ENCODE data around the gene IPO13.

Gene IPO13

DNA sequence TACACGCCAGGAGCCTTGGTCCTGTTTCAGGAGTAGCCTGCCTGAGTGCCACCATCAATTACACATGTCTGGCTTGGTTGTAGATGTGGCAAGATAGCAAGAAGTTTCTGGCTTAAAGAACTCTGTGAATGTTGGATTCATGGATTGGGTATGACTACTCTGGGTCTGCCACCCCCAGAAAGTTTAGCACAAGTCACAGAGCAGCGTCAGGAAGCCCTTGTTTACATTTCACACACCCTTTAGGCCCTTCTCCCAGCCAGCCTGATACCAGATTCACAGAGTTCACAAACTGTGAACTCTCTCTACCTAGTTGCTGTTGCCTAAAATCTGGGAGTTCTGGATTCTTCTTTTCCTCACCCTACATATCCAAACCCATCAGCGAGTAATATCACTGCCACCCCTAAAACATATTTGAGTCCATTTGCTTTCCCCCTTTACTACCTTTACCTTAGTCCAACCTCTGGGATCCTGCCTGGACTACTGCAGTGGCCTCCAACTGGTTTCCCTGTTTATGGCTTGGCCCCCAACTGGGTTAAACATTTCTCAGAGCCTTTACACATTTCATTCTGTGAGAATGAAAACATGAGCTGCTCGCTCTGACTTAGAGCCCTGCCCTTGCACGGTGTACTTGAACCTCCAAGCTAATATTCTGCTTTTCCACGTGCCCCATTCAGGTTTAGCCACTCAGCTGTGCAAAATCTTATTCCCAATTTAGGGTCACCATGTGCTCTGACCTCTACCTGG lies 40.6 kb downstream of the IPO13 start:
- DNase-seq (ENCODE audit: low read depth) = no peak

DNA sequence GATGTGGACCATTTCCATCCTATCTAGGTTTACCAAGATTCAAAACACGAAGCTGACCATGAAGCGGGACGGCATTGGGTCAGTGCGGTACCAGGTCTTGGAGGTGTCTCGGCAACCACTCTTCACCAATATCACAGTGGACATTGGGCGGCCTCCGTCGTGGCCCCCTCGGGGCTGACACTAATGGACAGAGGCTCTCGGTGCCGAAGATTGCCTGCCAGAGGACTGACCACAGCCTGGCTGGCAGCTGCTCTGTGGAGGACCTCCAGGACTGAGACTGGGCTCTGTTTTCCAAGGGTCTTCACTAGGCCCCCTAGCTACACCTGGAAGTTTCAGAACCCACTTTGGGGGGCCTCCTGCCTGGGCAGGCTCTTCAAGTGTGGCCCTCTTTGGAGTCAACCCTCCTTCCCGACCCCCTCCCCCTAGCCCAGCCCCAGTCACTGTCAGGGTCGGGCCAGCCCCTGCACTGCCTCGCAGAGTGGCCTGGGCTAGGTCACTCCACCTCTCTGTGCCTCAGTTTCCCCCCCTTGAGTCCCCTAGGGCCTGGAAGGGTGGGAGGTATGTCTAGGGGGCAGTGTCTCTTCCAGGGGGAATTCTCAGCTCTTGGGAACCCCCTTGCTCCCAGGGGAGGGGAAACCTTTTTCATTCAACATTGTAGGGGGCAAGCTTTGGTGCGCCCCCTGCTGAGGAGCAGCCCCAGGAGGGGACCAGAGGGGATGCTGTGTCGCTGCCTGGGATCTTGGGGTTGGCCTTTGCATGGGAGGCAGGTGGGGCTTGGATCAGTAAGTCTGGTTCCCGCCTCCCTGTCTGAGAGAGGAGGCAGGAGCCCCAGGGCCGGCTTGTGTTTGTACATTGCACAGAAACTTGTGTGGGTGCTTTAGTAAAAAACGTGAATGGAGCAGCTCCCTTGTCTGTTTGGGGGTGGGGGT lies 43.8 kb downstream of the IPO13 start:
- no peak for DNase-seq (ENCODE audit: low read depth)

GRCh38 chr1:43991200-43991475 lies 44.4 kb downstream of the IPO13 start:
- DNase-seq (ENCODE audit: low read depth) = no peak

- peak; percentile 65 for DNase-seq (ENCODE audit: low read depth)
Measured at GRCh38 chr1:43991476-43992231, 44.9 kb downstream of the IPO13 start, which contains the start of gene CCDC24. Gene CCDC24 (plus strand): TSS chr1:43991599. CDS start chr1:43991879, 280 bp downstream.

DNA sequence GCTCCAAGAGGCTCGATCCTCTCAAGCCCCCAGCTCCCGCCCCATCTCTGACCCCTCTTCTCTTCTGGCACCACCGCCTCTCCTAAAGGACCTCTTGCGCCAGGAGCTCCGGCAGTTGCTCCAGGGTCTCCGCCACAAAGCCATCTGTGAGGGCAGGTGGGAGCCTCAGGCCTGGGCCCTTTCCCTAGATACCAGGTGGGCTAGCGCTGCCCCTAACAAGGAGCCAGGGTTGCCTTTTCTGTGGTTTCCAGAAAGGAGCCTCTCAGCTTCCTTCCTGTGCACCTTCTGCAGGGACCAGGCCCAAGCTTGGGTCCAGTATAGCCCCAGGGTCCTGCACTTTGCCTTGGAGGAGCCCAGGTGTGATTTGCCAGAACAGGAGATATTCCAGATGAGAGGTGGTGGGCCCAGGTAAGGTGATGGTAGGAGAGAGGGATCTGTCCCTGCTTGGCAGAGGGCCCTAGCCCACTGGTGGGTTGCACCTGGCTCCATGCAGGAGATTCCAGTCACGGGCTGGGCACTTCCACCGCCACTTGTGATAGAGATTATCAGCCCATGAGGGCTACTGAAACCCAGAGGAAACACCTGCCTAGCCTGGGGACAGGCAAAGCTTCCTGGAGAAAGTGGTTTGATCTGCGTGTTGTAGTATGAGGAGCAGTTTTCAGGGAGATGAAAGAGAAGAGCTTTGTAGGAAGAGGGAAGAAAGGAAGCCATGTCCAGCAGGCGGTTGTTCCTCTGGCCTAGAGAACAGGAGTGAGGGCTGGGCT lies 45.7 kb downstream of the IPO13 start:
- DNase-seq (ENCODE audit: low read depth) = no peak

- DNase-seq (ENCODE audit: low read depth) = no peak
Measured at GRCh38 chr1:43993206-43993914, 46.6 kb downstream of the IPO13 start.

- DNase-seq (ENCODE audit: low read depth) = no peak
Measured at GRCh38 chr1:43994071-43994470, 47.3 kb downstream of the IPO13 start.

DNA sequence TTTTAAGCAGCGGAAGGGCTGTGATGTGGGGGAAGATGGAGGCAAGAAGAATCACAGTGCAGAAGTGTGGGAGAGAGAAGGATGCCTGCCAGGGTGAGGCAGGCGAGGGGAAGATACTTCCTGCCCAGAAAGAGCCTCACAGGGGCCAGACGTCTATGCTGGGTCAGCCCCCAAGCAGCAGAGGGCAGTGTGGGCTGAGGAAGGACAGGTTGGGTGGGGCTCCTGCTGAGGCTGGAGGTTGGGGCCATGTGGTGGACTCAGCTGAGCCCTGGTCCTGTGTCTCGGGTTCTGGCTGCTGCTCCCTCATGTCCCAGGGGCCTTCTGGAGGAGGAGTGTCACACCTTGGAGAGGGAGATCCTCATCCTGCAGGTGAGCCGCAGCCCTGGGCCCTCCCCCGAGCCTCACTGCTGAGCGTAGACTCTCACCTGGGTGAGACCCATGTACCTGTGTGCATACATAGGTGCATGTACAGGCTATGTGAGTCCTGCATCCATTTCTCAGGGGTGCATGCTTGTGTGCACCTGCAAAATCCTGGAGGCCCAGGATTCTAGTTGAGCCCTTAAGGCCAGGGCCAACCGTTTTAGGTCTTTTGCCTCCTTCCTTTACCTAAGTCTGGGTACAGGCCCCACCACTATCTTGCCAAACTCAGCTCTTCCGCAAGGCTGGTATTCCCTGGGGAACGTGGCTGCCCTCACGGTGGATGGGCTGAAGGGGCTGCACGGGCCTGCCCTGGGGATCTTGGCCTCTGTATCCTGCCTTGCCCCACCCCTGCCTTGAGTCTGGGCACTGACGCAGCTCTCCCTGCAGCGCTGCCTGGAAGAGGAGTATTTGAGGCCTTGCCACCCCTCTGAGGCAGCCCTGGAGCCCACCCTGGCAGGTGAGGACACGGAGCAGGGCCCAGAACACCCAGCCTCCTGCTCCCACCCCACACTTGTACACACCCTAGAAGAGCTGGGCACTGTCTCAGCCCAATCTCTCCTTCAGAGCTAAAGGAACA lies 48.3 kb downstream of the IPO13 start:
- DNase-seq (ENCODE audit: low read depth) = no peak

- DNase-seq (ENCODE audit: low read depth) = no peak
Measured at GRCh38 chr1:43995984-43996732, 49.4 kb downstream of the IPO13 start.

GRCh38 chr1:43996733-43997115 lies 50.0 kb downstream of the IPO13 start:
- no peak for DNase-seq (ENCODE audit: low read depth)

- no peak for DNase-seq (ENCODE audit: low read depth)
Measured at GRCh38 chr1:43997295-43997999, 50.7 kb downstream of the IPO13 start.

GRCh38 chr1:43998000-43998378 lies 51.2 kb downstream of the IPO13 start:
- DNase-seq (ENCODE audit: low read depth) = no peak

GRCh38 chr1:43999455-43999854 lies 52.7 kb downstream of the IPO13 start:
- no peak for DNase-seq (ENCODE audit: low read depth)

GRCh38 chr1:44000122-44000665 lies 53.4 kb downstream of the IPO13 start:
- no peak for DNase-seq (ENCODE audit: low read depth)

- no peak for DNase-seq (ENCODE audit: low read depth)
Measured at GRCh38 chr1:44002165-44002564, 55.4 kb downstream of the IPO13 start.

GRCh38 chr1:44002606-44003157 lies 55.9 kb downstream of the IPO13 start:
- DNase-seq (ENCODE audit: low read depth) = no peak

- no peak for DNase-seq (ENCODE audit: low read depth)
Measured at GRCh38 chr1:44008259-44008658, 61.5 kb downstream of the IPO13 start.

DNA sequence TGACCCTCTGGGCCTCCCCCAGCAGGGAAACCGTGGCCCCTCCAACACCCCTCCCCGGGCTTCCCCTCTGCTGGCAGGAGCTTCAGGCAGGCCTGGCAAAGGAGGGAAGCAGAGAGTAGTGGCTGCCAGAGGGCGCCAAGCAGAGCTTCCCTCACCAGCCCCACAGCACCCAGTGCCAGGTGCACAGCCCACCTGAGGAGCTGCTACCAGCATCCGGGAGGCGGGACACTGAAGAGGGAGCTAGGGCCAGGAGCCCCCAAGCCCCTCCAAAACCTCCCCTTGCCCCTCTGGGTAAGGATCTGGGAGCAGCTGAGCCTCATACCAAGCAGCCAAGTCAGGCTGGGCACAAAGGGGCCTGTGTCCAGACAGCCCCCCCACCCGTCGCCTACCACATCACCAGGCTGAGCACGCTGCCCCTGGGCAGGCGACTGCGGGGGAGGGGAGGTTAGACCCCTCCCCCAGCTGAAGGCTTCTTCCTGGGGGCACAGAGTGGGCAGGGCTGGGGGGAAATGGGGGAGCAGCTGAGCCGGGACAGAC lies 64.3 kb downstream of the IPO13 start:
- no peak for DNase-seq (ENCODE audit: low read depth)

All from stimulated activated CD8-positive, alpha-beta memory T cell treated with anti-CD3 and anti-CD28 coated beads, Interleukin-12 subunit alpha, Interleukin-12 subunit beta, amount 100 ng/mL, for 4 hours (primary cell).